Mucosa of stomach (tissue), 1 donor: ENCODE results near the gene EPC1.
"Not testable (repeated sequence)": the region's sequence is repeated elsewhere in the genome, so short reads cannot be mapped to it uniquely, and the experiment has no call there.

Source experiments
- H3K27me3 ChIP-seq: one replicate; pipeline ENCODE4 v1.7.0; 2013; ENCODE audit warnings: mild to moderate bottlenecking, low read length; ENCODE audit not compliant: control insufficient read depth, insufficient read depth
- H3K36me3 ChIP-seq: one replicate; pipeline ENCODE4 v1.7.0; 2013; ENCODE audit warnings: low read length; ENCODE audit not compliant: control insufficient read depth, insufficient read depth
- H3K4me1 ChIP-seq: one replicate; pipeline ENCODE4 v1.7.0; 2013; ENCODE audit warnings: mild to moderate bottlenecking, low read length; ENCODE audit not compliant: control insufficient read depth, insufficient read depth
- H3K4me3 ChIP-seq: one replicate; pipeline ENCODE4 v1.7.0; 2013; ENCODE audit warnings: low read length
- H3K9ac ChIP-seq: one replicate; pipeline ENCODE4 v1.7.0; 2013; ENCODE audit warnings: mild to moderate bottlenecking, low read length, moderate library complexity
- H3K9me3 ChIP-seq: one replicate; pipeline ENCODE4 v1.7.0; 2013; ENCODE audit warnings: mild to moderate bottlenecking, low read length, moderate library complexity; ENCODE audit not compliant: control insufficient read depth
- donor health status: Pancreatic carcinoma.

Gene EPC1

DNA sequence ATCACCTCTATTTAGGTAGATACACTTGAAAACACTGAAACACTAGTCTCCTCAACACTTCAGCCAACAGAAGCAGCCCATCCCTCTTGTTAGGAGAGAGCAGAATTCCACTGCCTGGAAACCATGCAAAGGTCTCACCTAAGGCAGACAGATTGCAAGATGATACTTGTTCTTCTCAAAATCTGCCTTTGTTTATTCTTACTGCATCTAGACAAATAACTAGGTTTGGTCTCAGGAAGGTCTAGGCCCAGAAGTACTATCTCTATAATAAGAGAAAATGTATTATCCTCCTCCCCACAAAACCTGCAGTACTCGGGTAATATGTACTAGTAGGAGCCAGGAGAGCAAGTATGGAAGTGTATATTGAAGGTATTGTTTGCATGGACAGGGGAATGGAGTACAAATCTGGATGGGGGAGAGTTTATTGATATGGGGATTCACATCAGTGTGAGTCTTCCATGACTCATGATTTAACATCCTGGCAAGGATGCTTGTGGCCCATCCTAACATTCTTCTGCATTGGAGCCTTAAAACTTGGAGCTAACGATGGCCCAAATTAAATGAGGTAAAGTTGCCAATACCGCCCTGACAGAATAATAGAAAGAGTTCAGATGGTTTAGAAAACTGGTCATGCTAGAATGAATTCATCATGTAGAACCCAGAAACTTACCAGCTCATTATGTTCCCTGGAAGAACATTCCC is 109.2 kb downstream of the EPC1 start:
- Histone ChIP-seq H3K9me3 (no peaks in the 10 kb centered on the region), H3K36me3 (no peaks in the 10 kb centered on the region), H3K9ac (no peak overlapping the region), H3K4me3 (no peak overlapping the region), H3K4me1 (no peaks in the 10 kb centered on the region), H3K27me3 (no peaks in the 10 kb centered on the region)

DNA sequence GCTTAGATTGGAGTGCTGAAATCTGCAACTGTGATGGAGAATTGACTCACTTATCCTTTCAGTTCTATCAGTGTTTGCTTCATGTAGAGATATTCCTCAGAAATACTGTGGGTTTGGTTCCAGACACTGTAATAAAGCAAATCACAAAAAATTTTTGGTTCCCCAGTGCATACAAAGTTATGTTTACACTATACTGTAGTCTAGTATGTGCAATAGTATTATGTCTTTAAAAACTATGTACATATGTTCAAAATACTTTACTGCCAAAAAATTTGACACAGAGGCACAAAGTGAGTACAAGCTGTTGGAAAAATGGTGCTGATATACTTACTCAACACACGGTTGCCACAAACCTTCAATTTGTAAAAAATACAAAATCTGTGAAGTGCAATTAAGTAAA is 112.5 kb downstream of the EPC1 start:
- Histone ChIP-seq H3K4me1 (no peaks in the 10 kb centered on the region), H3K9ac (no peak overlapping the region), H3K4me3 (no peak overlapping the region), H3K9me3 (no peaks in the 10 kb centered on the region), H3K36me3 (no peaks in the 10 kb centered on the region), H3K27me3 (no peaks in the 10 kb centered on the region)

DNA sequence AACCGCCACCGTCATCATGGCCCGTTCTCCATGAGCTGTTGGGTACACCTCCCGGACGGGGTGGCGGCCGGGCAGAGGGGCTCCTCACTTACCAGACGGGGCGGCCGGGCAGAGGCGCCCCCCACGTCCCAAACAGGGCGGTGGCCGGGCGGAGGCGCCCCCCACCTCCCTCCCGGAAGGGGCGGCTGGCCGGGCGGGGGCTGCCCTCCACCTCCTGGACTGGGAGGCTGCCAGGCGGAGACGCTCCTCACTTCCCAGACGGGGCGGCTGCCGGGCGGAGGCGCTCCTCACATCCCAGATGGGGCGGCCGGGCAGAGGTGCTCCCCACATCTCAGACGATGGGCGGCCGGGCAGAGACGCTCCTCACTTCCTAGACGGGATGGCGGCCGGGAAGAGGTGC is 113.6 kb downstream of the EPC1 start:
- not testable (repeated sequence) for H3K9me3 ChIP-seq, H3K4me1 ChIP-seq, H3K9ac ChIP-seq, H3K4me3 ChIP-seq, H3K27me3 ChIP-seq, H3K36me3 ChIP-seq

GRCh38 chr10:32232378-32232777 is 114.6 kb downstream of the EPC1 start:
- H3K9me3 ChIP-seq, result no peaks in the 10 kb centered on the region
- no peaks in the 10 kb centered on the region for H3K27me3 ChIP-seq
- no peak overlapping the region for H3K4me3 ChIP-seq
- no peaks in the 10 kb centered on the region for H3K36me3 ChIP-seq
- H3K9ac ChIP-seq, result no peak overlapping the region
- no peaks in the 10 kb centered on the region for H3K4me1 ChIP-seq

- not testable (repeated sequence) for H3K27me3 ChIP-seq
Observed at GRCh38 chr10:32229788-32230187, 117.2 kb downstream of the EPC1 start.

GRCh38 chr10:32229170-32229569 is 117.8 kb downstream of the EPC1 start:
- Histone ChIP-seq H3K27me3 (no peaks in the 10 kb centered on the region), H3K9me3 (no peaks in the 10 kb centered on the region), H3K4me1 (no peaks in the 10 kb centered on the region), H3K4me3 (no peak overlapping the region), H3K36me3 (no peaks in the 10 kb centered on the region), H3K9ac (no peak overlapping the region)

More at GRCh38 chr10:32229788-32230187, 117.2 kb downstream of the EPC1 start:
- H3K4me1 ChIP-seq, H3K9me3 ChIP-seq, H3K36me3 ChIP-seq, H3K4me3 ChIP-seq, H3K9ac ChIP-seq: not testable (repeated sequence)

GRCh38 chr10:32227802-32228201 is 119.2 kb downstream of the EPC1 start:
- H3K36me3 ChIP-seq, result no peaks in the 10 kb centered on the region

GRCh38 chr10:32226624-32227023 is 120.3 kb downstream of the EPC1 start:
- Histone ChIP-seq H3K9ac (no peak overlapping the region), H3K4me1 (no peaks in the 10 kb centered on the region), H3K4me3 (no peak overlapping the region), H3K9me3 (no peaks in the 10 kb centered on the region), H3K27me3 (no peaks in the 10 kb centered on the region), H3K36me3 (no peaks in the 10 kb centered on the region)

More at GRCh38 chr10:32227802-32228201, 119.2 kb downstream of the EPC1 start:
- Histone ChIP-seq H3K9me3 (no peaks in the 10 kb centered on the region), H3K27me3 (no peaks in the 10 kb centered on the region), H3K4me3 (no peak overlapping the region), H3K4me1 (no peaks in the 10 kb centered on the region), H3K9ac (no peak overlapping the region)

GRCh38 chr10:32225976-32226375 is 121.0 kb downstream of the EPC1 start:
- Histone ChIP-seq H3K4me3 (no peak overlapping the region), H3K36me3 (no peaks in the 10 kb centered on the region)

GRCh38 chr10:32222376-32222775 is 124.6 kb downstream of the EPC1 start:
- H3K4me3 ChIP-seq, H3K36me3 ChIP-seq, H3K9me3 ChIP-seq, H3K9ac ChIP-seq, H3K4me1 ChIP-seq, H3K27me3 ChIP-seq: not testable (repeated sequence)

More at GRCh38 chr10:32225976-32226375, 121.0 kb downstream of the EPC1 start:
- H3K9ac ChIP-seq, result no peak overlapping the region
- no peaks in the 10 kb centered on the region for H3K9me3 ChIP-seq
- no peaks in the 10 kb centered on the region for H3K4me1 ChIP-seq
- no peaks in the 10 kb centered on the region for H3K27me3 ChIP-seq

DNA sequence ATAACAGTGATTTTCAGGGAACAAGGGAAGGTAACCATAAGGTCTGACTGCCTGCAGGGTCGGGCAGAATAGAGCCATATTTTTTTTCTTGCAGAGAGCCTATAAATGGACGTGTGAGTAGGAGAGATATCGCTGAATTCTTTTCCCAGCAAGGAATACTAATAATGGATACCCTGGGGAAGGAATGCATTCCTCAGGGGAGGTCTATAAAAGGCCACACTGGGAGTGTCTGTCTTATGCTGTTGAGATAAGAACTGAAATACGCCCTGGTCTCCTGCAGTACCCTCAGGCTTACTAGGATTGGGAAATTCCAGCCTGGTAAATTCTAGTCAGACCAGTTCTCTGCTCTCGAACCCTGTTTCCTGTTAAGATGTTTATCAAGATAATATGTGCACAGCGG is 127.8 kb downstream of the EPC1 start:
- H3K27me3 ChIP-seq, H3K4me1 ChIP-seq, H3K9ac ChIP-seq, H3K36me3 ChIP-seq, H3K9me3 ChIP-seq, H3K4me3 ChIP-seq: not testable (repeated sequence)

- H3K9me3 ChIP-seq, H3K36me3 ChIP-seq, H3K4me3 ChIP-seq, H3K4me1 ChIP-seq, H3K27me3 ChIP-seq, H3K9ac ChIP-seq: not testable (repeated sequence)
Observed at GRCh38 chr10:32218206-32219044, 128.5 kb downstream of the EPC1 start.
